Measurements from ENCODE around the gene UQCRH. TPM values are rescaled to one million over a fixed set of nuclear protein-coding genes. Genes with fewer than 3 reads are reported as not detected.
A peak's percentile ranks its signal among the peaks of the same experiment; 100 is the strongest.

Gene UQCRH
- total and polyA plus RNA-seq, 2 of the 13 experiments (the other 11 are each of a cell fraction or from before 2014, with no cell fraction given) = 548 to 556 TPM

GRCh38 chr1:46340404-46341221 lies 37.1 kb downstream of the UQCRH start, which contains the start of gene NSUN4 (continued):
- TF ChIP-seq ZNF850 (CRISPR knock-in tag; conservative IDR thresholded peaks at IDR 0.05) (no peak), ARID5B (CRISPR knock-in tag; IDR thresholded peaks at IDR 0.05) (peak; percentile 73), ZNF234 (CRISPR knock-in tag; conservative IDR thresholded peaks at IDR 0.05) (no peak), ZSCAN5A (CRISPR knock-in tag; IDR thresholded peaks at IDR 0.05; ENCODE audit: borderline replicate concordance) (peak; percentile 30; the same call in 1 of the 2 replicates), KAT2B (IDR thresholded peaks at IDR 0.05; ENCODE audit: borderline replicate concordance, low read depth, low read length) (no peak), PCBP1 (IDR thresholded peaks at IDR 0.05; ENCODE audit: borderline replicate concordance, low read depth, low read length) (0 out of 2 replicates have a peak, but pooled peaks have one; percentile 50), ZBTB37 (CRISPR knock-in tag; IDR thresholded peaks at IDR 0.05) (no peak), ZNF354B (CRISPR knock-in tag; IDR thresholded peaks at IDR 0.05) (no peak), ZNF775 (CRISPR knock-in tag; IDR thresholded peaks at IDR 0.05; ENCODE audit: borderline replicate concordance) (no peak), REPIN1 (CRISPR knock-in tag; IDR thresholded peaks at IDR 0.05; ENCODE audit: borderline replicate concordance, low read depth) (peak; percentile 84; the same call in 1 of the 2 replicates), ATF6 (CRISPR knock-in tag; conservative IDR thresholded peaks at IDR 0.05) (no peak), ZNF292 (CRISPR knock-in tag; IDR thresholded peaks at IDR 0.05; ENCODE audit: borderline replicate concordance, low read depth) (no peak; the same call in 1 of the 2 replicates), GPN1 (CRISPR knock-in tag; IDR thresholded peaks at IDR 0.05; ENCODE audit: borderline replicate concordance) (no peak), ZNF10 (CRISPR knock-in tag; IDR thresholded peaks at IDR 0.05; ENCODE audit: borderline replicate concordance, low read depth) (no peak), NR3C1 (CRISPR knock-in tag; IDR thresholded peaks at IDR 0.05) (no peak), IRF2 (CRISPR knock-in tag; IDR thresholded peaks at IDR 0.05) (peak; percentile 79), ZNF619 (CRISPR knock-in tag; IDR thresholded peaks at IDR 0.05) (peak; percentile 32; the same call in 1 of the 2 replicates)

Data from HepG2 (cell line).